ENCODE results near the gene CMTM4.

The CMTM4 gene

GRCh38 chr16:66650707-66651473 is 45.7 kb downstream of the CMTM4 start:
- DNase-seq (ENCODE audit: low spot score) (no peak), ATAC-seq (ENCODE audit: low read depth) (peak; percentile 92)
- H3K4me1 ChIP-seq (ENCODE audit: insufficient read depth, poor library complexity, severe bottlenecking), result peaks cover 8% of the 10 kb centered on the region
- TF ChIP-seq CTCF (IDR thresholded peaks at IDR 0.05; ENCODE audit: poor library complexity, severe bottlenecking), result peak; percentile 94
- no peaks in the 10 kb centered on the region for H3K27me3 ChIP-seq (ENCODE audit: insufficient read depth, poor library complexity, severe bottlenecking)
- H3K4me3 ChIP-seq (ENCODE audit: severe bottlenecking), result no peak overlapping the region
- no peak overlapping the region for H3K27ac ChIP-seq (ENCODE audit: poor library complexity, severe bottlenecking)
- H3K9me3 ChIP-seq (ENCODE audit: severe bottlenecking), result no peaks in the 10 kb centered on the region
- no peaks in the 10 kb centered on the region for H3K36me3 ChIP-seq (ENCODE audit: low read depth)

GRCh38 chr16:66649636-66650205 is 46.8 kb downstream of the CMTM4 start:
- H3K27ac ChIP-seq (ENCODE audit: poor library complexity, severe bottlenecking), result no peak overlapping the region
- no peaks in the 10 kb centered on the region for H3K9me3 ChIP-seq (ENCODE audit: severe bottlenecking)
- no peaks in the 10 kb centered on the region for H3K27me3 ChIP-seq (ENCODE audit: insufficient read depth, poor library complexity, severe bottlenecking)
- H3K36me3 ChIP-seq (ENCODE audit: low read depth), result no peaks in the 10 kb centered on the region
- peaks cover 8% of the 10 kb centered on the region for H3K4me1 ChIP-seq (ENCODE audit: insufficient read depth, poor library complexity, severe bottlenecking)
- DNase-seq (ENCODE audit: low spot score) (no peak), ATAC-seq (ENCODE audit: low read depth) (peak; percentile 27; the same call in 1 of the 3 replicates)
- H3K4me3 ChIP-seq (ENCODE audit: severe bottlenecking), result no peak overlapping the region
- TF ChIP-seq CTCF (IDR thresholded peaks at IDR 0.05; ENCODE audit: poor library complexity, severe bottlenecking), result no peak

GRCh38 chr16:66649167-66649566 is 47.4 kb downstream of the CMTM4 start:
- H3K9me3 ChIP-seq (ENCODE audit: severe bottlenecking), result no peaks in the 10 kb centered on the region
- DNase-seq (ENCODE audit: low spot score), result no peak
- H3K36me3 ChIP-seq (ENCODE audit: low read depth), result no peaks in the 10 kb centered on the region
- no peak overlapping the region for H3K4me3 ChIP-seq (ENCODE audit: severe bottlenecking)
- H3K4me1 ChIP-seq (ENCODE audit: insufficient read depth, poor library complexity, severe bottlenecking), result peaks cover 6% of the 10 kb centered on the region
- no peak for ATAC-seq (ENCODE audit: low read depth)
- H3K27me3 ChIP-seq (ENCODE audit: insufficient read depth, poor library complexity, severe bottlenecking), result no peaks in the 10 kb centered on the region
- H3K27ac ChIP-seq (ENCODE audit: poor library complexity, severe bottlenecking), result no peak overlapping the region
- no peak for TF ChIP-seq CTCF (IDR thresholded peaks at IDR 0.05; ENCODE audit: poor library complexity, severe bottlenecking)

DNA sequence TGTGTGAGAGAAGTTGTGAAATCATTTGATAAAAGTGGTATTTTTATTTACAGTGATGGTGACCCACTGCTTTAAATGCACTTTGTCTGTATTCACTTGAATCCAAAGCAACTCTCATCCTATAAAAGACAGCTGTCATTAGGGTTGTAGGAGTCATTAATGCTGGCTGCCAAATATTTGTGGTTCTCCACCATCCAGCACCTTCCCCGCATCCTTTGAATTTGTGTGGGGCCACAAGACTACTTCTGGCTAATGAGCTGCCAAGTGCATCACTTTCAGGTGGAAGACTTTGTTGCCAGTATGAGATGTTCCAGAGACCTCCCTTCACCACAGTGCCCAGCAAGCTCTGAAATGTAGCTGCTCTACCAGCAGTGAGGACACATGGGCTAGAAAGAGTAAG is 48.7 kb downstream of the CMTM4 start:
- ATAC-seq (ENCODE audit: low read depth) (no peak), DNase-seq (ENCODE audit: low spot score) (no peak)
- H3K4me3 ChIP-seq (ENCODE audit: severe bottlenecking), result no peak overlapping the region
- no peak overlapping the region for H3K27ac ChIP-seq (ENCODE audit: poor library complexity, severe bottlenecking)
- no peaks in the 10 kb centered on the region for H3K9me3 ChIP-seq (ENCODE audit: severe bottlenecking)
- H3K4me1 ChIP-seq (ENCODE audit: insufficient read depth, poor library complexity, severe bottlenecking), result peaks cover 5% of the 10 kb centered on the region
- H3K36me3 ChIP-seq (ENCODE audit: low read depth), result no peaks in the 10 kb centered on the region
- no peaks in the 10 kb centered on the region for H3K27me3 ChIP-seq (ENCODE audit: insufficient read depth, poor library complexity, severe bottlenecking)
- TF ChIP-seq CTCF (IDR thresholded peaks at IDR 0.05; ENCODE audit: poor library complexity, severe bottlenecking), result no peak

DNA sequence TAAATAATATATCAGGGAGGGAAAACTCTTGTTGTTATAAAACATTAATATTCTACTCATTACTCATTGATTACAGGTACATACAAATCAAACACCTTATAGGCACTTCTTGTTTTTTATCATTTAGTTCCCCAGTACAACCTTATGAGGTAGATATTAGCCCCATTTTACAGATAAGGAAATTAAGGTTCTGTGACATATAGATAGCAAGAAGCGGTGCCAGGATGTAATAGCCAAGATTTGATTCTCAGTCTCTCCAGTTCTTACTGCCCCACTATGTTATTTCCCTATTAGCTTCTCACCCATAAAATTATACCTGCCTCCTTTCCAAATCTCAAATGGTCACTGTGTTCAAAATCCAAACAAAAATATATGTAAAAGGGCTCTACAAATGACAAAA is 55.2 kb downstream of the CMTM4 start:
- no peak for DNase-seq (ENCODE audit: low spot score)
- Histone ChIP-seq H3K36me3 (ENCODE audit: low read depth) (peaks cover 3% of the 10 kb centered on the region; the same call in 1 of the 2 replicates), H3K4me3 (ENCODE audit: severe bottlenecking) (no peak overlapping the region), H3K9me3 (ENCODE audit: severe bottlenecking) (peaks cover 3% of the 10 kb centered on the region), H3K4me1 (ENCODE audit: insufficient read depth, poor library complexity, severe bottlenecking) (peaks cover 10% of the 10 kb centered on the region), H3K27ac (ENCODE audit: poor library complexity, severe bottlenecking) (no peak overlapping the region), H3K27me3 (ENCODE audit: insufficient read depth, poor library complexity, severe bottlenecking) (no peaks in the 10 kb centered on the region)
- TF ChIP-seq CTCF (IDR thresholded peaks at IDR 0.05; ENCODE audit: poor library complexity, severe bottlenecking), result no peak
- ATAC-seq (ENCODE audit: low read depth), result no peak

All from RWPE2 (cell line).